Neural crest cell (in vitro differentiated cells): Measurements from ENCODE around the gene TGFB2. TPM values are rescaled to one million over a fixed set of nuclear protein-coding genes. Genes with fewer than 3 reads are reported as not detected.

Experiments
- DNase-seq: peaks from one replicate; pipeline ENCODE4 v3.0.0; 2021; ENCODE audit warnings: low read depth, mixed read lengths, low spot score
- H3K27ac Mint-ChIP-seq: one replicate; pipeline ENCODE4 v1.8.0; 2021; ENCODE audit warnings: mild to moderate bottlenecking, mixed read lengths; ENCODE audit not compliant: unreplicated experiment
- H3K27me3 Mint-ChIP-seq: 2 replicates; pipeline ENCODE4 v1.8.0; 2021; ENCODE audit warnings: low read depth, mild to moderate bottlenecking, mixed read lengths
- H3K36me3 Mint-ChIP-seq: 2 replicates; pipeline ENCODE4 v1.8.0; 2021; ENCODE audit warnings: low read depth, mild to moderate bottlenecking, mixed read lengths
- H3K4me1 Mint-ChIP-seq: 2 replicates; pipeline ENCODE4 v1.8.0; 2021; ENCODE audit warnings: mixed read lengths
- H3K4me3 Mint-ChIP-seq: one replicate; pipeline ENCODE4 v1.8.0; 2021; ENCODE audit warnings: mild to moderate bottlenecking, mixed read lengths
- H3K9me3 Mint-ChIP-seq: 2 replicates; pipeline ENCODE4 v1.8.0; 2021; ENCODE audit warnings: mixed read lengths
- total RNA-seq: library from RNA; stranded (reverse); gene quantifications from 2 replicates; pipeline ENCODE4 v1.2.1, GENCODE V29; 2021
- TF ChIP-seq, protein P1 (sequence below): fragments of 200-600 bp; sonication (generic); conservative IDR thresholded peaks from 2 replicates; pipeline ENCODE4 v1.5.0; 2021; ENCODE audit warnings: antibody characterized with exemption, mild to moderate bottlenecking

Gene TGFB2
- total RNA-seq, 1 donor from 2014 or later, result 11.4 TPM

DNA sequence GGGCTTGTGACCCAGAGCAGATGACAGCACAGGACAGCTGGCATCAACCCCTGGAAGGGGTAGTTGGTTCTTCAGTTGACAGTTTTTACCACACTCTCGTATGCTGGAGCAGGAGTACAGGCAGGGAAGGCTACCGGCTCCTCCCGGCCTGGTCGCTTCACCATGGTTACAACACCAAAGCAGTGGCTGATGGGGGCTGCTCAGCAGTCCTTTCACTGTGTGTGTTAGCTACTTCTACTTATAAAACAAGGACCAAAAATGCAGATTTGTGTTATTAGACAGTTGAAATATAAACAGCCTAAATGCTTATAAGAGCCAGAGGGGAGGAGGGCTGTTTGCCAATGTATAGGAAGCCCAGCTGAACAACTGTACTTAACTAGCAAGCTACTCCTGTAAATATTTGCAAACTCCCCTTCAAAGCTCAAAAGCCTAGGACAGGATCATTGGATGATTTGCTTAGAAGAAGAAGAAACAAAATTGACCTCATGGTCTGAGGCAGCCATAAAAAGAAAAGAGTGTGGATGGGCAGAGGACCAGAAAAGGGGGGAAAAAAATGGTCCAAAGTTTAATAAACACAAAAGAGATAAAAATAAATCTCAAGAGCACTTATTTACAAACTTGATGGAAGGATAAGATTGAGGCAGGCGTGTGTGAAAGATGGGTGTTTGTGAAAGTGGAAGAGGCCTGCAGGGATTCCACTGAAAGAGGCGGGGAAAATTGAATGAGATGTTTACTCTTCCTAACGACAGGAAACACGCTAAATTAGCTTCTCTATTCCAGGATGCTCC lies 57.1 kb downstream of the TGFB2 start:
- DNase-seq, result no peak
- Mint-ChIP-seq H3K27ac (no peak overlapping the region), H3K4me1 (peaks cover 18% of the 10 kb centered on the region), H3K9me3 (no peaks in the 10 kb centered on the region), H3K4me3 (no peak overlapping the region), H3K27me3 (no peaks in the 10 kb centered on the region), H3K36me3 (peaks cover 9% of the 10 kb centered on the region)
- TF ChIP-seq, protein P1, sequence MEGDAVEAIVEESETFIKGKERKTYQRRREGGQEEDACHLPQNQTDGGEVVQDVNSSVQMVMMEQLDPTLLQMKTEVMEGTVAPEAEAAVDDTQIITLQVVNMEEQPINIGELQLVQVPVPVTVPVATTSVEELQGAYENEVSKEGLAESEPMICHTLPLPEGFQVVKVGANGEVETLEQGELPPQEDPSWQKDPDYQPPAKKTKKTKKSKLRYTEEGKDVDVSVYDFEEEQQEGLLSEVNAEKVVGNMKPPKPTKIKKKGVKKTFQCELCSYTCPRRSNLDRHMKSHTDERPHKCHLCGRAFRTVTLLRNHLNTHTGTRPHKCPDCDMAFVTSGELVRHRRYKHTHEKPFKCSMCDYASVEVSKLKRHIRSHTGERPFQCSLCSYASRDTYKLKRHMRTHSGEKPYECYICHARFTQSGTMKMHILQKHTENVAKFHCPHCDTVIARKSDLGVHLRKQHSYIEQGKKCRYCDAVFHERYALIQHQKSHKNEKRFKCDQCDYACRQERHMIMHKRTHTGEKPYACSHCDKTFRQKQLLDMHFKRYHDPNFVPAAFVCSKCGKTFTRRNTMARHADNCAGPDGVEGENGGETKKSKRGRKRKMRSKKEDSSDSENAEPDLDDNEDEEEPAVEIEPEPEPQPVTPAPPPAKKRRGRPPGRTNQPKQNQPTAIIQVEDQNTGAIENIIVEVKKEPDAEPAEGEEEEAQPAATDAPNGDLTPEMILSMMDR, result no peak

DNA sequence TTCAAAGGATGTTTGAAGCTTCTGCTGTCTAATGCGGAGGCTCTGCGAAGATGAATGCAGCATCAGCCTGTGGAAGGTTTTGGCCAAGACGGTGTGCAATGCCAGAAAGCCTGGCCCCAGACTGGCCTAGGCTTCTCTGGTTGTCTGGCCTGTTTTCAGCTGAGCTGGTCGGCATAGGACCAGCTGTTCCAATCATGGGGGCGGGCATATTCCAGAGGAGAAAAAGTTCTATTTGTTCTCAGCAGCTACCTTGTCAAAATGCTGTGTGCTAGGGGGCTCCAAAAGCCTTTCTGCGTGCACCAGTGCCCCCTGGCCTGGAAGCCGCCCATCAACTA lies 57.6 kb downstream of the TGFB2 start:
- Mint-ChIP-seq H3K9me3 (no peaks in the 10 kb centered on the region), H3K36me3 (peaks cover 8% of the 10 kb centered on the region), H3K27me3 (no peaks in the 10 kb centered on the region), H3K27ac (no peak overlapping the region), H3K4me3 (no peak overlapping the region), H3K4me1 (peaks cover 18% of the 10 kb centered on the region)
- TF ChIP-seq, protein P1, result no peak
- no peak for DNase-seq

DNA sequence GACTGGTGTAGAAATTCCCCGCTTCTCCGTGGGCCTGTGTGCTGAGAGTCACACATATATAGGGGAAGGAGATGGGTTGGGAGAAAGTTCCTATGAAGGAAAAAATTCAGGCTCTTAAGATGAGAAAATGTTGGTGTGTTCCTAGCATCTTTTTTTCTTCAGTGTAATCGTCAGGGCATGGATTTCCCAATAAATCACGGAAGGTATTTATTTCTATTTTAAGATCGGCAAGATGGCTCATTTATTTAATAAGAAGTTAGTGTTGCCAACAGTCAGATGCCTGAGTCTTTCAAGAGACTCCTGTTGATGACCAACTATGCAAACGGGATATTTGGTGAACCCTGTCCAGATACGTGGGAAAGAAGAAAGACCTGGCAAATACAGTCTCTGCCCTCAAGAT lies 58.2 kb downstream of the TGFB2 start:
- Mint-ChIP-seq H3K27ac (peak overlapping the region; percentile 5), H3K36me3 (peaks cover 8% of the 10 kb centered on the region), H3K27me3 (no peaks in the 10 kb centered on the region)

DNA sequence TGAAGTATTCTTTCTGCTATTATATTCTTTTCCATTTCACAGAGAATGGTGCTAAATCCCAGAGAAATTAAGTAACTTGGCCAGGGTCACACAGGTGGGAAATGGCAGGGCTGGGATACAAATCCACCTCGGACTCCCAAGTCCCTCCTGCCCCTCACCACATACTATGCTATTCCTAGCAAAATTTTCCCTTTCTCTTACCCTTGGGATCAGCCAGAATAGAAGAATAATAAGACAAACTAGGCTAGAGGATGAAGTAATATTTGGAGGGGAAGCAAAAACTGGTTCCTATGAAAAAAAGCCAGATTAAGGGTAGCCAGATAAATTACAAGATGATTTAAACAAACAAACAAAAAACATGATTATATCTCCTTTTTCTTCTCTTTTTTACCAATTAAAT lies 62.5 kb downstream of the TGFB2 start:
- TF ChIP-seq, protein P1, result no peak
- H3K4me1 Mint-ChIP-seq, result peaks cover 9% of the 10 kb centered on the region
- no peaks in the 10 kb centered on the region for H3K9me3 Mint-ChIP-seq
- no peak for DNase-seq
- H3K36me3 Mint-ChIP-seq, result peaks cover 6% of the 10 kb centered on the region
- no peaks in the 10 kb centered on the region for H3K27me3 Mint-ChIP-seq
- H3K4me3 Mint-ChIP-seq, result no peak overlapping the region
- H3K27ac Mint-ChIP-seq, result no peak overlapping the region

More for the DNA sequence above, 58.2 kb downstream of the TGFB2 start:
- H3K4me1 Mint-ChIP-seq, result peaks cover 18% of the 10 kb centered on the region
- no peak overlapping the region for H3K4me3 Mint-ChIP-seq
- no peak for DNase-seq
- no peaks in the 10 kb centered on the region for H3K9me3 Mint-ChIP-seq
- TF ChIP-seq, protein P1, result no peak

DNA sequence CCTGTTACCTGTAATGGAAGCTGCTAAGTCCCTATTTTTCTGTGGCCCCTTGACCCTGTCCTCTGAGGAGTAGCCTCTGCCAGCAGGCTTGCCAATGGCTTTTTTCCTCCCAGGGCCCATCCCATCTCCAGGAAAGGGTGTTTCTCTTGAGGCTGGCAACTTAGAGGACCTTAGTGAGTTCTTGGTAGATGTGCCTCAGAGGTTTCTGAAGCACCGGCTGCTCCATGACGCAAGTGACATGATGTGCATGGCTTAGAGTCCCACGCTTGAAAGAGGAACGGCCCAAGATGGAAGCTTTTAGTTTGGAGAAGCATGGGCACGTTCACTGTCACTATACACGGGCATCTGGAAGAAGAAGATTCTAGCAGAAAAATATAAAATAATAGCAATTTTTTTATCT lies 63.0 kb downstream of the TGFB2 start:
- no peak for DNase-seq
- Mint-ChIP-seq H3K9me3 (no peaks in the 10 kb centered on the region), H3K4me3 (no peak overlapping the region), H3K36me3 (peaks cover 6% of the 10 kb centered on the region), H3K27me3 (no peaks in the 10 kb centered on the region), H3K4me1 (peaks cover 4% of the 10 kb centered on the region), H3K27ac (no peak overlapping the region)
- TF ChIP-seq, protein P1, result no peak
